ENCODE results near the gene PITHD1. TPM values are rescaled to one million over a fixed set of nuclear protein-coding genes. Genes with fewer than 3 reads are reported as not detected.
"Not testable (repeated sequence)": the region's sequence is repeated elsewhere in the genome, so short reads cannot be mapped to it uniquely, and the experiment has no call there.

The PITHD1 gene
- total RNA-seq, 1 donor from 2014 or later, result 46.6 TPM

DNA sequence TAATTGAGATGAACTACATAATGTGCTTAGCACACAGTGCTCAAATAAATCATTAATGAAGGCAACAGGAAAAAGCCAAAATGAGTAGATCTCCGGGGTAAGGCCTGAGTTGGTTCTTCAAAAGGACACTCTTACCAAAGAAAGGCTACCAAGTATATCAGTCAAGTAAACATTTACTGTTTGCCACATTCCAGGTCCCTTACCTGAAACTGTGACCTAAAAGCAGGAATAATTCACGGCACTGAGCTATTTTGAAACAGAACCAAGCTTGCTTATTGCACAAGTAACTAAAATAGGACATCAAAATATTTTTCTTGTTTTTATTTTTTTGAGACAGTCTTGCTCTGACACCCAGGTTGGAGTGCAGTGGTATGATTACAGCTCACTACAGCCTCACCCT is 2.0 kb upstream of the PITHD1 start:
- intact Hi-C loops (cut with DNase I), result no loop called here

DNA sequence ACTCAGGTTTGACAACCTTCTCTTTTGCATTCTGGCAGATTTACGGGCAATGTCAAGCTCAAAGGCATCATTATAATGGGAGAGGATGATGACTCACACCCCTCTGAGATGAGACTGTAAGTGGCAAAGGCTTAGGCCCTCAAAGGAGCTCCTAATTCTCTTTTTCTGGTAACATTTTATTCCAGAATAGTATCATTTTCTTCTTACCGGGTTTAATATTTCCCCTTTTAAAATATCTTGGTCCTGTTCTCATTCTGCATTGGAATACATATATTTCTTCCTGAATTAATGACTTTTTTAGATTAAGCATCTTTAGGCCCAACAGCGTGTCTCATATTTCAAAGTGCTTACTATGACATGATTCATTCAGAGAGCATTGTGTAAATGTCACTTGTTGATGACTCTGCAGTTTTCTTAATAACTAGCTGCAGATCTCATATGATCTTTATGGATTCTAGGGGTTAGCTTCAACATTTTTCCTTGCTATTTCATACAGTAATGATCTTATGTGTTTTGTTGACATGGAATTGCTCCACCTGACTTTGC is 1.7 kb downstream of the PITHD1 start:
- H3K4me3 ChIP-seq, result no peak overlapping the region
- no peaks in the 10 kb centered on the region for H3K27me3 ChIP-seq (ENCODE audit: low read depth)
- intact Hi-C loops (cut with DNase I), result no loop called here
- peaks cover 26% of the 10 kb centered on the region for H3K4me1 ChIP-seq
- H3K36me3 ChIP-seq, result peaks cover 46% of the 10 kb centered on the region
- DNase-seq, result no peak
- no peak for ATAC-seq
- no peaks in the 10 kb centered on the region for H3K9me3 ChIP-seq
- H3K27ac ChIP-seq, result peak overlapping the region; percentile 95
- TF ChIP-seq, protein P1, sequence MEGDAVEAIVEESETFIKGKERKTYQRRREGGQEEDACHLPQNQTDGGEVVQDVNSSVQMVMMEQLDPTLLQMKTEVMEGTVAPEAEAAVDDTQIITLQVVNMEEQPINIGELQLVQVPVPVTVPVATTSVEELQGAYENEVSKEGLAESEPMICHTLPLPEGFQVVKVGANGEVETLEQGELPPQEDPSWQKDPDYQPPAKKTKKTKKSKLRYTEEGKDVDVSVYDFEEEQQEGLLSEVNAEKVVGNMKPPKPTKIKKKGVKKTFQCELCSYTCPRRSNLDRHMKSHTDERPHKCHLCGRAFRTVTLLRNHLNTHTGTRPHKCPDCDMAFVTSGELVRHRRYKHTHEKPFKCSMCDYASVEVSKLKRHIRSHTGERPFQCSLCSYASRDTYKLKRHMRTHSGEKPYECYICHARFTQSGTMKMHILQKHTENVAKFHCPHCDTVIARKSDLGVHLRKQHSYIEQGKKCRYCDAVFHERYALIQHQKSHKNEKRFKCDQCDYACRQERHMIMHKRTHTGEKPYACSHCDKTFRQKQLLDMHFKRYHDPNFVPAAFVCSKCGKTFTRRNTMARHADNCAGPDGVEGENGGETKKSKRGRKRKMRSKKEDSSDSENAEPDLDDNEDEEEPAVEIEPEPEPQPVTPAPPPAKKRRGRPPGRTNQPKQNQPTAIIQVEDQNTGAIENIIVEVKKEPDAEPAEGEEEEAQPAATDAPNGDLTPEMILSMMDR (IDR thresholded peaks at IDR 0.05), result no peak

More for the DNA sequence above, 2.0 kb upstream of the PITHD1 start:
- Histone ChIP-seq H3K27ac (no peak overlapping the region), H3K36me3 (peaks cover 14% of the 10 kb centered on the region), H3K9me3 (no peaks in the 10 kb centered on the region), H3K27me3 (ENCODE audit: low read depth) (no peaks in the 10 kb centered on the region), H3K4me1 (peaks cover 29% of the 10 kb centered on the region), H3K4me3 (no peak overlapping the region)
- TF ChIP-seq, protein P1 (IDR thresholded peaks at IDR 0.05), result no peak
- ATAC-seq (no peak), DNase-seq (no peak)

DNA sequence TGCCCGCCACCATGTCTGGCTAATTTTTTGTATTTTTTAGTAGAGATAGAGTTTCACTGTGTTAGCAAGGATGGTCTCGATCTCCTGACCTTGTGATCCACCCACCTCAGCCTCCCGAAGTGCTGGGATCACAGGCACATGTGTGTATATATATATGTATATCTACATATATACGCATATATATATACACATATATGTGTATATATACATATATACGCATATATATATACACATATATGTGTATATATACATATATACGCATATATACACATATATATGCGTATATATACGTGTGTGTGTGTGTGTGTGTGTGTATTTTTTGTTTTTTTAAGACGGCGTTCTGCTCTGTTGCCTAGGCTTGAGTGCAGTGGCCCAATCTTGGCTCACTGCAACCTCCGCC is 4.9 kb downstream of the PITHD1 start:
- ATAC-seq; intact Hi-C loops (cut with DNase I); H3K27me3 ChIP-seq (ENCODE audit: low read depth); H3K4me3 ChIP-seq; H3K27ac ChIP-seq; H3K9me3 ChIP-seq: not testable (repeated sequence)
- peaks cover 16% of the 10 kb centered on the region for H3K4me1 ChIP-seq
- peak; percentile 3 for DNase-seq
- peaks cover 78% of the 10 kb centered on the region for H3K36me3 ChIP-seq

DNA sequence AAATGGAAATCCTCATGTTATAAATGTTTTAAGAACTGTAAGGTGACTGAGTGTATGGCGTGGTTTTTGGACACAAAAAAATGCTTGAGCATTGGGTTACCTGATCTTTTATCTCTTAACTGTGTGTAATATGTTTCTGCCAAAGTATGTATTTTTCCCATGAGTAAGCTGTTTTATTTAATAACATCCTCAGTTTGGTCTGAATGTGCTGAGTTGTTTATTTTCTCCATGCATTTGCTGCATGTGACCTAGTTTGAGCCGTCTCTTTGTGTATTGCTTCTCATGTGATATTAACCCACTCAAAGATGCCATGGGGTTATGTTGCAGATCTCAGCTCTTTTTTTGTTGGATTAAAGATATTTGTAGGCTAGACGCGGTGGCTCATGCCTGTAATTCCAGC is 6.6 kb downstream of the PITHD1 start:
- H3K4me1 ChIP-seq, result peaks cover 4% of the 10 kb centered on the region
- H3K36me3 ChIP-seq, result peaks cover 82% of the 10 kb centered on the region
- intact Hi-C loops (cut with DNase I), result no loop called here
- TF ChIP-seq, protein P1 (IDR thresholded peaks at IDR 0.05), result no peak
- H3K4me3 ChIP-seq, result no peak overlapping the region
- no peak for ATAC-seq
- no peak overlapping the region for H3K27ac ChIP-seq
- H3K27me3 ChIP-seq (ENCODE audit: low read depth), result no peaks in the 10 kb centered on the region
- DNase-seq, result no peak
- no peaks in the 10 kb centered on the region for H3K9me3 ChIP-seq

DNA sequence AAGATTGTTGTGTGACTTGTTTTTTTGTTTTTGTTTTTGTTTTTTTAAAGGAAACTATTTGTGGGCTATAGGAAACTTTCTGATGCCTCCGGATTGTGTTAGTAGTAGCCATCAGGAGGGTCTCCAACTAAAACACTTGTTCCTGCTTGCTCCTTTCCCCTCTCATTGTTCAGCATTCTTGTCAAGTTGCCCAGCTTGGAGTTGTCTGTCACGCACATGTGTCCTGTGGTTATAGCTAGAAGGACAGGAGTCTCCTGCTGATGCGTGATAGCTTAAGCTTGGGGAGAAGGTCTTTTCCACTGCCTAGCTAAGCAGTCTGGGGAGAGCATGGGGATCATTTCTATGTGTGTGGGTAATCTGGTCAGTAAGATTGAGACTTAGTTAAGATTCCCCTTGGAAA is 9.5 kb downstream of the PITHD1 start:
- no peak overlapping the region for H3K27ac ChIP-seq
- intact Hi-C loops (cut with DNase I), result no loop called here
- H3K27me3 ChIP-seq (ENCODE audit: low read depth), result no peaks in the 10 kb centered on the region
- H3K9me3 ChIP-seq, result no peaks in the 10 kb centered on the region
- peaks cover 60% of the 10 kb centered on the region for H3K36me3 ChIP-seq
- H3K4me3 ChIP-seq, result no peak overlapping the region
- ATAC-seq, result no peak
- TF ChIP-seq, protein P1 (IDR thresholded peaks at IDR 0.05), result no peak
- DNase-seq, result peak; percentile 3
- peaks cover 20% of the 10 kb centered on the region for H3K4me1 ChIP-seq

DNA sequence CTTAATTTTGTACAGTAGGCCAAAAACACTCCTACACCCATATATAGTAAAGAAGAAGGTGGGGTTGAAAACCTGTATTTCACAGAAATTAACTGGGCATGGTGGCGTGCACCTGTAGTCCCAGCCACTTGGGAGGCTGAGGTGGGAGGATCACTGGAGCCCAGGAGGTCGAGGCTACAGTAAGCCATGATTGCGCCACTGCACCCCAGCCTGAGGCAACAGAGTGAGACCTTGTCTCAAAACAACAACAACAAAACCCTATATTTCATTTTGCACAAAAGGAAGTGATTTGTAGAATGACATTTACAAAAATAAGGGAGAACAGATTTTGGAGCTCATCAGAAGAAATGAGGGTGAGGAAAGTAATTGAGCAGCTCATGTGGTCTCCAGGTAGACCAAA is 10.5 kb downstream of the PITHD1 start:
- H3K4me3 ChIP-seq, result no peak overlapping the region
- peaks cover 60% of the 10 kb centered on the region for H3K36me3 ChIP-seq
- H3K27ac ChIP-seq, result no peak overlapping the region
- TF ChIP-seq, protein P1 (IDR thresholded peaks at IDR 0.05), result no peak
- H3K9me3 ChIP-seq, result no peaks in the 10 kb centered on the region
- H3K27me3 ChIP-seq (ENCODE audit: low read depth), result no peaks in the 10 kb centered on the region
- intact Hi-C loops (cut with DNase I), result no loop called here
- peak; percentile 24 for DNase-seq
- H3K4me1 ChIP-seq, result peaks cover 30% of the 10 kb centered on the region
- ATAC-seq, result no peak
